ENCODE results near the gene TNS2. TPM values are rescaled to one million over a fixed set of nuclear protein-coding genes. Genes with fewer than 3 reads are reported as not detected.

Gene TNS2
- total and polyA plus RNA-seq, 10 of the 15 experiments (the other 5 are each of a cell fraction or from before 2014, with no cell fraction given): 0.03 to 0.72 (median 0.16) TPM; not detected in 4

GRCh38 chr12:53091756-53092155 lies 41.9 kb downstream of the TNS2 start (continued):
- TF ChIP-seq ZBTB40 (IDR thresholded peaks at IDR 0.05; ENCODE audit: borderline replicate concordance) (no peak), RAD51 (IDR thresholded peaks at IDR 0.05) (no peak), MYC (IDR thresholded peaks at IDR 0.05; ENCODE audit: insufficient read depth, insufficient read length, insufficient replicate concordance, low read length, severe bottlenecking) (no peak), ATF3 (IDR thresholded peaks at IDR 0.05; ENCODE audit: borderline replicate concordance, extremely low read depth, low read depth, low read length) (no peak), IRF4 (IDR thresholded peaks at IDR 0.05; ENCODE audit: low read depth, low read length) (no peak), KDM1A (IDR thresholded peaks at IDR 0.05; ENCODE audit: borderline replicate concordance) (no peak), FOXK2 (IDR thresholded peaks at IDR 0.05) (no peak), ZSCAN29 (IDR thresholded peaks at IDR 0.05) (no peak), SUPT20H (IDR thresholded peaks at IDR 0.05; ENCODE audit: borderline replicate concordance, control insufficient read depth, low read depth, low read length) (no peak), NKRF (conservative IDR thresholded peaks at IDR 0.05) (no peak), ZBED1 (IDR thresholded peaks at IDR 0.05; ENCODE audit: borderline replicate concordance) (no peak), RBBP5 (conservative IDR thresholded peaks at IDR 0.05) (no peak)

Measured in GM12878 (cell line).